Activated effector memory CD4-positive, alpha-beta T cell treated with Interleukin-2 at 50 U/mL for 16 hours (primary cell): ENCODE measurements around the gene ZDHHC7.
"Not testable (repeated sequence)": the region's sequence is repeated elsewhere in the genome, so short reads cannot be mapped to it uniquely, and the experiment has no call there.

Experiments used
- DNase-seq: peaks from one replicate; pipeline ENCODE4 v3.0.0-alpha.2; 2020

The ZDHHC7 gene

GRCh38 chr16:84960942-84961341 lies 50.4 kb downstream of the ZDHHC7 start:
- DNase-seq: no peak

GRCh38 chr16:84959784-84960417 lies 51.4 kb downstream of the ZDHHC7 start:
- DNase-seq: no peak

GRCh38 chr16:84959045-84959576 lies 52.2 kb downstream of the ZDHHC7 start:
- no peak for DNase-seq

GRCh38 chr16:84957792-84958191 lies 53.5 kb downstream of the ZDHHC7 start:
- no peak for DNase-seq

GRCh38 chr16:84957192-84957591 lies 54.1 kb downstream of the ZDHHC7 start:
- DNase-seq: no peak

GRCh38 chr16:84955427-84955826 lies 55.9 kb downstream of the ZDHHC7 start:
- DNase-seq: no peak

GRCh38 chr16:84953190-84953746 lies 58.1 kb downstream of the ZDHHC7 start:
- DNase-seq: no peak

GRCh38 chr16:84952335-84953189 lies 58.8 kb downstream of the ZDHHC7 start:
- DNase-seq: peak; percentile 46

- no peak for DNase-seq
Measured at GRCh38 chr16:84950906-84951305, 60.4 kb downstream of the ZDHHC7 start.

GRCh38 chr16:84949772-84950436 lies 61.4 kb downstream of the ZDHHC7 start:
- no peak for DNase-seq

GRCh38 chr16:84948851-84949610 lies 62.3 kb downstream of the ZDHHC7 start:
- no peak for DNase-seq

GRCh38 chr16:84947996-84948850 lies 63.1 kb downstream of the ZDHHC7 start:
- DNase-seq: no peak

GRCh38 chr16:84947022-84947421 lies 64.3 kb downstream of the ZDHHC7 start:
- DNase-seq: no peak

GRCh38 chr16:84943620-84944019 lies 67.7 kb downstream of the ZDHHC7 start:
- DNase-seq: no peak

- no peak for DNase-seq
Measured at GRCh38 chr16:84942786-84943185, 68.5 kb downstream of the ZDHHC7 start.

GRCh38 chr16:84941921-84942320 lies 69.4 kb downstream of the ZDHHC7 start:
- no peak for DNase-seq

- no peak for DNase-seq
Measured at GRCh38 chr16:84940670-84941551, 70.4 kb downstream of the ZDHHC7 start.

GRCh38 chr16:84938616-84939015 lies 72.7 kb downstream of the ZDHHC7 start:
- DNase-seq: not testable (repeated sequence)

GRCh38 chr16:84937196-84938005 lies 73.9 kb downstream of the ZDHHC7 start:
- no peak for DNase-seq
